Measurements from ENCODE around the gene TMEM131.
"Not testable (repeated sequence)": the region's sequence is repeated elsewhere in the genome, so short reads cannot be mapped to it uniquely, and the experiment has no call there.

TMEM131 gene

DNA sequence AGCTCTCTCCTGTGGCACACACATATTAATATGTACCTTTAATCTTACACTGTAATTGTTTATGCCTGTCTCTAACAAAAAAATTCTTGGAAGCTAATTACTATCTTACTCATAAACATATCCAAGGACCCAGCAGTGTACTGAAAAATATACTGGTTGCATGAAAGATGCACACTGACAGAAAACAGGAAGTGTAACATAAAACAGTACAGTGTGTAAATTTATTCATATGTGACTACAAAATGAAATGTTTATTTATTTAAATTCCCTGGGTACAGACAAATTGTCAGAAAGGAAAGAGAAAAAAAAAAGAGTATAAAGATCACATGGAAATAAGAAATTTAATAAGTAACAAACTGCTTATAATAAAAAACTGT, 28.5 kb downstream of the TMEM131 start:
- Histone ChIP-seq H3K27ac (ENCODE audit: low read depth, low read length) (no peak overlapping the region), H3K4me3 (ENCODE audit: low read length) (no peak overlapping the region), H3K4me1 (ENCODE audit: insufficient read depth, low read length) (peaks cover 10% of the 10 kb centered on the region; the same call in 1 of the 2 replicates), H3K9me3 (ENCODE audit: insufficient read depth, low read depth, low read length) (no peaks in the 10 kb centered on the region), H3K27me3 (ENCODE audit: insufficient read depth, low read length) (no peaks in the 10 kb centered on the region), H3K36me3 (ENCODE audit: insufficient read depth, low read length) (no peaks in the 10 kb centered on the region), H3K9ac (ENCODE audit: low read depth, low read length) (no peak overlapping the region)

DNA sequence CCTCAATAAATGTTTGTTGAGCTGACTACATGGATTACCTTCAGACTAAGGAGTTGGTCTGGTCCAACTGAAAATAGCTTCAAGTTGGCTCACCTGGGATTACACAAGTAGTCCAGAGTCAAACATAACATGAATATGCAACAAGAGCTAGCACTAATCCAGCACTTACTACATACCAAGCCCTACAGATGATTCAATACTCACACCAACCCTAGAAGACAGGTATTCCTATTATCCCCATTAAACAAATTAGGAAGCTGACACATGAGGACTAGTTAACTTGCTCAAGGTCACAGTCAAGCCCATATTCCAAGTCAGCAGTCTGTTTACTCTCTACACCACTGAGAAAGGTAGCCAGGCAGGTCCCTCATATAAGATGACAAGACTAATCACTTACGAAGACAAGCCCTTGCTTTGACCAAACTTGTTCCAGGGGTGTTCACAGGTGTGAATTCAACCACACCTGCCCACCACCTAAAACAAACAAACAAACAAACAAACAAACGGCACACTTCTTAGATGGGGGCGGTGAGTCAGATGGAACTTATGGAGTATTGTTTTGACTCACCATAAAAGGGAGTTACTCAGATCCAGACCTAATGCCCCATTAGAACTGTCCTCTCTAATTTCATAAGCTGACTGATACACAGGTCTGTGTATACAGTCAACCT, 29.1 kb downstream of the TMEM131 start:
- 90% methylated on average over 3 of the region's 3 CpGs for WGBS
- no peaks in the 10 kb centered on the region for H3K9me3 ChIP-seq (ENCODE audit: insufficient read depth, low read depth, low read length)
- H3K4me3 ChIP-seq (ENCODE audit: low read length) = no peak overlapping the region
- no peak overlapping the region for H3K9ac ChIP-seq (ENCODE audit: low read depth, low read length)
- H3K36me3 ChIP-seq (ENCODE audit: insufficient read depth, low read length) = no peaks in the 10 kb centered on the region
- no peak overlapping the region for H3K27ac ChIP-seq (ENCODE audit: low read depth, low read length)
- peaks cover 12% of the 10 kb centered on the region for H3K4me1 ChIP-seq (ENCODE audit: insufficient read depth, low read length)
- H3K27me3 ChIP-seq (ENCODE audit: insufficient read depth, low read length) = no peaks in the 10 kb centered on the region

DNA sequence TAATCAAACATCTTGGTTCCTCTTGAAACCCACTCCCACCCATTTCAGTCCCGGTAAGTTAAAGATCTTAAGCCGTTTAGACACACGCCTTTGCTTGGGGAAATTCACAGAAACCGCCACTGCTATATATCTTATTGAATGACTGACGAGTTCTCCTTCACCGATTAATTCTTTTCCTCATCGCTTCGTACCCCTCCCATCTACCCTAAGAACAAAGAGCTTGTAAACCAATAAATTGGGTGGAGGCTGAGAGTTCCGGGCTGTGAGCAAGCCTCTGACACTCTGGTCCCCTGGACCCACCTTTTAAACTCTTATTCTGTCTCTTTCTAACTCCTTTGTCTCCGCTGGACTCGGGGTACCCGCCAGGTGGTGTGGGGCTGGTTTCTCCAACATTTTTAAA, 30.6 kb downstream of the TMEM131 start:
- peaks cover 14% of the 10 kb centered on the region for H3K4me1 ChIP-seq (ENCODE audit: insufficient read depth, low read length)
- H3K36me3 ChIP-seq (ENCODE audit: insufficient read depth, low read length) = no peaks in the 10 kb centered on the region
- no peak overlapping the region for H3K27ac ChIP-seq (ENCODE audit: low read depth, low read length)
- H3K9ac ChIP-seq (ENCODE audit: low read depth, low read length) = no peak overlapping the region
- no peak overlapping the region for H3K4me3 ChIP-seq (ENCODE audit: low read length)
- no peaks in the 10 kb centered on the region for H3K9me3 ChIP-seq (ENCODE audit: insufficient read depth, low read depth, low read length)
- H3K27me3 ChIP-seq (ENCODE audit: insufficient read depth, low read length) = no peaks in the 10 kb centered on the region
- 92% methylated on average over 12 of the region's 12 CpGs for WGBS

DNA sequence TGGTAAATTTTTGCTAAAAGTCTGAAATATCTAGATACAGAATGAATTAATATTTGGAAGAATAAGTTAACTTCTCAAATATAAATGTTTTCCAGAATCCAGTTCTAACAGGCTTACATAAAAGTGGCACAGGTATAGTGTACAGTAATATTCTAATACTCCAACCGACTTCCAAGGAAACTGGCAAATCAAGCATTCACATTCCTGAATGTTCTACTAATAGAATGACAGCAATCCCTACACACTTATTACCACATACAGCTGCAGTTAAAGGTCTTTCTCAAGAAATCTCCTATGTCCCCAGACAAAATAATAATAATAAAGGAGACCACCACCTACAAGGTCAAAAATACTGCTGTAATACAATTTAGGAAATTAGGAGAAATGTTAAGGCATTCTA, 31.9 kb downstream of the TMEM131 start:
- Histone ChIP-seq H3K27me3 (ENCODE audit: insufficient read depth, low read length) (no peaks in the 10 kb centered on the region), H3K4me3 (ENCODE audit: low read length) (no peak overlapping the region), H3K9ac (ENCODE audit: low read depth, low read length) (no peak overlapping the region), H3K4me1 (ENCODE audit: insufficient read depth, low read length) (peaks cover 14% of the 10 kb centered on the region), H3K9me3 (ENCODE audit: insufficient read depth, low read depth, low read length) (no peaks in the 10 kb centered on the region), H3K27ac (ENCODE audit: low read depth, low read length) (no peak overlapping the region), H3K36me3 (ENCODE audit: insufficient read depth, low read length) (no peaks in the 10 kb centered on the region)
- 100% methylated on average over 1 of the region's 1 CpG for WGBS

DNA sequence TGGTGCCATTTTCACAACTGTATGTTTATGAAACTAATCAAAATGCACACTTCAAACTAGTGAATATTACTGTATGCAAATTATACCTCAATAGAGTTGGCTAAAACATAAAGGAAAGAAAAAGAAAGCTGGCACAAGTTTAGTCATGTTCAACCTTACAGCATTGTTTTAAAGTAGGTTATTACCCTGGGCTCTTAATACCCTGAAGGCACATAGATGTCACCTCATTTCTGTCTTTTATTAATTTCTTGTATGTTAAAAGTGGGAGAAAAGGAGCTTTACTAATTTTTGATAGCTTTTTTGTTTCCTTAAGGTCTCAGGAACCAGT, 32.7 kb downstream of the TMEM131 start:
- no peaks in the 10 kb centered on the region for H3K36me3 ChIP-seq (ENCODE audit: insufficient read depth, low read length)
- H3K27ac ChIP-seq (ENCODE audit: low read depth, low read length) = no peak overlapping the region
- peaks cover 14% of the 10 kb centered on the region for H3K4me1 ChIP-seq (ENCODE audit: insufficient read depth, low read length)
- no peaks in the 10 kb centered on the region for H3K9me3 ChIP-seq (ENCODE audit: insufficient read depth, low read depth, low read length)
- no peak overlapping the region for H3K9ac ChIP-seq (ENCODE audit: low read depth, low read length)
- no peaks in the 10 kb centered on the region for H3K27me3 ChIP-seq (ENCODE audit: insufficient read depth, low read length)
- H3K4me3 ChIP-seq (ENCODE audit: low read length) = no peak overlapping the region

DNA sequence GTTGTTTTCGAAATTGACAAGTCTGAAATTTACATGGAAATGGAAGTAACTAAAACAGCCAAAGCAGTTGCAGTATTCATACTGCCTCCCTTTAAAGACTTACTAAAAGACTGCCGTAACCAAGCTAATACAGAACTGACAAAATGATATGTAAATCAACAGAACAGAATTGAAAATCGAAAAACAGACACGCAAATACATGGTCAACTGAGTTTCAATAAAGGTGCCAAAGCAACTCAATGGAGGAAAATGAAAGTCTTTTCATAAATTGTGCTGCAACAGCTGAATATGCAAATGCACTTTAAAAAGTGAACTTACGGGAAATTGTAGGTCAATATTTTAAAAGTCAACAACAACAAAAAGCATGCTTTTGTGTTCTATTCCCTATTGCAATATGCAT, 34.2 kb downstream of the TMEM131 start:
- no peaks in the 10 kb centered on the region for H3K36me3 ChIP-seq (ENCODE audit: insufficient read depth, low read length)
- H3K4me1 ChIP-seq (ENCODE audit: insufficient read depth, low read length) = peaks cover 10% of the 10 kb centered on the region; the same call in 1 of the 2 replicates
- H3K27ac ChIP-seq (ENCODE audit: low read depth, low read length) = no peak overlapping the region
- no peak overlapping the region for H3K9ac ChIP-seq (ENCODE audit: low read depth, low read length)
- H3K27me3 ChIP-seq (ENCODE audit: insufficient read depth, low read length) = no peaks in the 10 kb centered on the region
- no peak overlapping the region for H3K4me3 ChIP-seq (ENCODE audit: low read length)
- 77% methylated on average over 5 of the region's 5 CpGs for WGBS
- no peaks in the 10 kb centered on the region for H3K9me3 ChIP-seq (ENCODE audit: insufficient read depth, low read depth, low read length)

DNA sequence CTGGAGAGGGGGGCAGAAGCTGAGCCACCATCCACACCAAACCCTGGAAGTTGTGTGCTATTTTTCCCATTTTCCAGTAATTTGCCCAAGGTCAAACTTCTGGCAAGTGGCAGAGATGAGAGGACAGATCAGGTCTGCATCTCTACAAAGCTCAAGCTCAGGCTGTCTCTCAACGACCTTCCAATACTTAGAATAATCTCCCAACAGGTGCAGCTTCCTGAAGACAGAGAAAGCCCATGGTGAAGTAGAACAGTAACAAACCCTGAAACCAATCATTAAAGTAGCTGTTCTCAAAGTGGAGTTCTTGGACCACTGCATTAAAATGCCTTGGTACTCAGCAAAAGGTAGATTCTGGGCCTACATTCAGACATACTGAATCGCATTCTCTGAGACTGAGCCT, 37.6 kb downstream of the TMEM131 start:
- no peaks in the 10 kb centered on the region for H3K36me3 ChIP-seq (ENCODE audit: insufficient read depth, low read length)
- no peak overlapping the region for H3K9ac ChIP-seq (ENCODE audit: low read depth, low read length)
- no peaks in the 10 kb centered on the region for H3K27me3 ChIP-seq (ENCODE audit: insufficient read depth, low read length)
- WGBS = 79% methylated on average over 2 of the region's 2 CpGs
- no peaks in the 10 kb centered on the region for H3K9me3 ChIP-seq (ENCODE audit: insufficient read depth, low read depth, low read length)
- H3K27ac ChIP-seq (ENCODE audit: low read depth, low read length) = no peak overlapping the region
- H3K4me3 ChIP-seq (ENCODE audit: low read length) = no peak overlapping the region
- H3K4me1 ChIP-seq (ENCODE audit: insufficient read depth, low read length) = peaks cover 4% of the 10 kb centered on the region; the same call in 1 of the 2 replicates

DNA sequence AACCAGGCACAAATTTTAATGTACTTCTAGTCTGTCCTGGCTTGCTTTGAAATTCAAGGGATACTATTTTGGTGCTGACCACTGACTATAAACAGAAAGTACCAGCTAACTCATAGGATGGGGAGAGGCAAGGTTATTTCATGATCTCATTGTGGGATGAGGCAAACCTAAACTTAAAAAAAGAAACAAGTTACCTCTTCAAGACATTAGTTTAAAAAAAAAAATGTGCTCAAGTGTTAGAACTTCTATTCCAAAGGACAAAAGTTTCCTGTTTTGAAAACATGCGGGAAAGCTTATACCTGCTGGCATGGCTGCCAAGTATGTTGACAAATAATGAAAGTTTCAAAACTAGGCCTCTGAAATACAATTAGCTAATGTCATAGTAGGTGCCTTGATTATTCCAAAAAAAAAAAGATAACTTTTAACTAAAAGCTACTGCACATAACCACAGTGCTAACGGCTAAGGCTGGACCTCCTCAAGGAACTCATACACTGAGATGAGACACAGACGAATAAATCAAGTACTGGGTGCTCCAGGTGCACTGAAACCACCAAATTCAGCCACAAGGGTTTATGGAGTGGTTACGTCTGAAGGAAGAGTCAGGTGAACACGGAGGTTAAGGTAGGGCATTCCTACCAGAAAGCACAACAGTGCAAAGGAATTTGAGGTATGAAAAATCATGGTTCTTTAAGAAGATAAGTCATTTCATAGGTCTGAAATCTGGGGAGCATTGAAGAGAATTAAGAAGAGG, 38.1 kb downstream of the TMEM131 start:
- H3K27me3 ChIP-seq (ENCODE audit: insufficient read depth, low read length) = no peaks in the 10 kb centered on the region
- H3K4me1 ChIP-seq (ENCODE audit: insufficient read depth, low read length) = peaks cover 4% of the 10 kb centered on the region; the same call in 1 of the 2 replicates
- no peaks in the 10 kb centered on the region for H3K9me3 ChIP-seq (ENCODE audit: insufficient read depth, low read depth, low read length)
- H3K36me3 ChIP-seq (ENCODE audit: insufficient read depth, low read length) = no peaks in the 10 kb centered on the region
- H3K9ac ChIP-seq (ENCODE audit: low read depth, low read length) = no peak overlapping the region
- 85% methylated on average over 5 of the region's 5 CpGs for WGBS
- no peak overlapping the region for H3K4me3 ChIP-seq (ENCODE audit: low read length)
- no peak overlapping the region for H3K27ac ChIP-seq (ENCODE audit: low read depth, low read length)

DNA sequence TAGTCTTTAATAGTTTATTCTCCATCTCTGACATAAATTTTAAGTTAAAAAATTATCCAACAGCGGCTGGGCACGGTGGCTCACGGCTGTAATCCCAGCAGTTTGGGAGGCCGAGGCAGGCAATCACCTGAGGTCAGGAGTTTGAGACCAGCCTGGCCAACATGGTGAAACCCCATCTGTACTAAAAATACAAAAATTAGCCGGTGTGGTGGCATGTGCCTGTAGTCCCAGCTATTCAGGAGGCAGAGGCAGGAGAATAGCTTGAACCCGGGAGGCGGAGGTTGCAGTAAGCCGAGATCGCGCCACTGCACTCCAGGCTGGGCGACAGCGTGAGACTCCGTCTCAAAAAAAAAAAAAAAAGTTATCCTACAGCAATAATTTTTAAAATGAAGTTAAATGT, 39.0 kb downstream of the TMEM131 start:
- H3K9ac ChIP-seq (ENCODE audit: low read depth, low read length); H3K27me3 ChIP-seq (ENCODE audit: insufficient read depth, low read length); H3K36me3 ChIP-seq (ENCODE audit: insufficient read depth, low read length); H3K4me1 ChIP-seq (ENCODE audit: insufficient read depth, low read length); H3K27ac ChIP-seq (ENCODE audit: low read depth, low read length); H3K9me3 ChIP-seq (ENCODE audit: insufficient read depth, low read depth, low read length); H3K4me3 ChIP-seq (ENCODE audit: low read length): not testable (repeated sequence)
- WGBS = 95% methylated on average over 10 of the region's 13 CpGs

DNA sequence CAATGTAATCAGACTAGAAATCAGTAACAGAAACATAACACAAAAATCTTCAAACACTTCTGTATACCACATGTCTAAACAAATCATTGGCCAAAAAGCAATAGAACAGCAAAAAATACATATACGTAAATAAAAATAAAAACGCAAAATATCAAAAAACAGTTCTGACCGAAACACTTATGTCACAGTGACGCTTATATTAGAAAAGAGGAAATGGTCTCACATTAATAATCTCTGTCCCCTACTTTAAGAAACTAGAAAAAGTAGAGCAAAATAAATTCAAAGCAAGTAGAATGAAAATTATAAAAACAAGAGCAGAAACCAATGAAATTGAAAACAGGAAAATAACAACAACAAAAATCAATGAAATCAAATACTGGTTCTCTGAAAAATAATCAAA, 41.9 kb downstream of the TMEM131 start:
- Histone ChIP-seq H3K4me1 (ENCODE audit: insufficient read depth, low read length) (no peaks in the 10 kb centered on the region), H3K36me3 (ENCODE audit: insufficient read depth, low read length) (no peaks in the 10 kb centered on the region), H3K27me3 (ENCODE audit: insufficient read depth, low read length) (no peaks in the 10 kb centered on the region), H3K9me3 (ENCODE audit: insufficient read depth, low read depth, low read length) (no peaks in the 10 kb centered on the region), H3K9ac (ENCODE audit: low read depth, low read length) (no peak overlapping the region), H3K27ac (ENCODE audit: low read depth, low read length) (no peak overlapping the region), H3K4me3 (ENCODE audit: low read length) (no peak overlapping the region)
- WGBS = 91% methylated on average over 4 of the region's 4 CpGs

DNA sequence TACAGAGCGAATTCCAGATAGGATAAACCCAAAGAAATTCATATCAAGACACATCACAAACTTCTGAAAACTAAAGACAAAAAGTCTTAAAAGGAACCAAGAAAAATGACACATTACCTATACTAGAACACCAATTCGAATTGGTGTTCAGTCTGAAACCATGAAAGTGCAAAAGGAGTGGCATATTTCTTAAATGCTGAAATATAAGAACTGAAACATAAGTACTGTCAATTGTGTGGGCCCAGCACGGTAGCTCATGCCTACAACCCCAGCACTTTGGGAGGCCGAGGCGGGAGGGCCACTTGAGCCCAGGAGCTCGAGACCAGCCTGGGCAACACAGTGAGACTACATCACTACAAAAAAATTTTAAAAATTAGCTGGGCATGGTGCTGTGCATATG, 43.4 kb downstream of the TMEM131 start:
- over 99% methylated on average over 6 of the region's 6 CpGs for WGBS
- H3K4me1 ChIP-seq (ENCODE audit: insufficient read depth, low read length) = 0 out of 2 replicates have a peak, but pooled peaks cover 3% of the 10 kb centered on the region
- no peaks in the 10 kb centered on the region for H3K27me3 ChIP-seq (ENCODE audit: insufficient read depth, low read length)
- no peaks in the 10 kb centered on the region for H3K9me3 ChIP-seq (ENCODE audit: insufficient read depth, low read depth, low read length)
- H3K27ac ChIP-seq (ENCODE audit: low read depth, low read length) = no peak overlapping the region
- H3K36me3 ChIP-seq (ENCODE audit: insufficient read depth, low read length) = no peaks in the 10 kb centered on the region
- no peak overlapping the region for H3K9ac ChIP-seq (ENCODE audit: low read depth, low read length)
- no peak overlapping the region for H3K4me3 ChIP-seq (ENCODE audit: low read length)

Data from HUES64 (cell line).